ENCODE measurements around the gene CYP2A6.
"Not testable (repeated sequence)": the region's sequence is repeated elsewhere in the genome, so short reads cannot be mapped to it uniquely, and the experiment has no call there.

Gene CYP2A6

GRCh38 chr19:40836754-40837429 lies 13.4 kb downstream of the CYP2A6 start:
- DNase-seq (ENCODE audit: low spot score in 2 of 2) = no peak
- Mint-ChIP-seq H3K36me3 (ENCODE audit: insufficient read depth) (no peaks in the 10 kb centered on the region), H3K4me3 (no peak overlapping the region), H3K27me3 (no peaks in the 10 kb centered on the region), H3K4me1 (peaks cover 6% of the 10 kb centered on the region), H3K27ac (ENCODE audit: low read depth) (peak overlapping the region; percentile 16), H3K9me3 (no peaks in the 10 kb centered on the region)
- no peak for ATAC-seq (replicated peaks; ENCODE audit: extremely low read depth, poor library complexity, severe bottlenecking)

- H3K4me3 Mint-ChIP-seq = peak overlapping the region; percentile 18
- H3K27me3 Mint-ChIP-seq; H3K27ac Mint-ChIP-seq (ENCODE audit: low read depth); DNase-seq (ENCODE audit: low spot score in 2 of 2); H3K36me3 Mint-ChIP-seq (ENCODE audit: insufficient read depth); H3K4me1 Mint-ChIP-seq; H3K9me3 Mint-ChIP-seq; ATAC-seq (replicated peaks; ENCODE audit: extremely low read depth, poor library complexity, severe bottlenecking): not testable (repeated sequence)
Measured at GRCh38 chr19:40833728-40834533, 16.3 kb downstream of the CYP2A6 start.

- H3K27me3 Mint-ChIP-seq; ATAC-seq (replicated peaks; ENCODE audit: extremely low read depth, poor library complexity, severe bottlenecking); H3K4me3 Mint-ChIP-seq; DNase-seq (ENCODE audit: low spot score in 2 of 2); H3K9me3 Mint-ChIP-seq; H3K27ac Mint-ChIP-seq (ENCODE audit: low read depth); H3K36me3 Mint-ChIP-seq (ENCODE audit: insufficient read depth): not testable (repeated sequence)
- peaks cover 14% of the 10 kb centered on the region for H3K4me1 Mint-ChIP-seq
Measured at GRCh38 chr19:40832431-40832790, 17.8 kb downstream of the CYP2A6 start.

- no peaks in the 10 kb centered on the region for H3K27me3 Mint-ChIP-seq
- peaks cover 20% of the 10 kb centered on the region for H3K4me1 Mint-ChIP-seq
- H3K4me3 Mint-ChIP-seq = no peak overlapping the region
- ATAC-seq (replicated peaks; ENCODE audit: extremely low read depth, poor library complexity, severe bottlenecking) = no peak
- H3K9me3 Mint-ChIP-seq = no peaks in the 10 kb centered on the region
- no peak overlapping the region for H3K27ac Mint-ChIP-seq (ENCODE audit: low read depth)
- H3K36me3 Mint-ChIP-seq (ENCODE audit: insufficient read depth) = peaks cover 5% of the 10 kb centered on the region
- DNase-seq (ENCODE audit: low spot score in 2 of 2) = no peak
Measured at GRCh38 chr19:40831502-40832430, 18.5 kb downstream of the CYP2A6 start.

GRCh38 chr19:40830741-40831140 lies 19.5 kb downstream of the CYP2A6 start:
- not testable (repeated sequence) for H3K36me3 Mint-ChIP-seq (ENCODE audit: insufficient read depth); H3K4me3 Mint-ChIP-seq; H3K27me3 Mint-ChIP-seq; DNase-seq (ENCODE audit: low spot score in 2 of 2); H3K9me3 Mint-ChIP-seq; ATAC-seq (replicated peaks; ENCODE audit: extremely low read depth, poor library complexity, severe bottlenecking); H3K27ac Mint-ChIP-seq (ENCODE audit: low read depth)
- peaks cover 30% of the 10 kb centered on the region for H3K4me1 Mint-ChIP-seq

GRCh38 chr19:40829205-40829604 lies 21.0 kb downstream of the CYP2A6 start:
- Mint-ChIP-seq H3K36me3 (ENCODE audit: insufficient read depth) (peaks cover 11% of the 10 kb centered on the region), H3K4me1 (peaks cover 40% of the 10 kb centered on the region), H3K27me3 (no peaks in the 10 kb centered on the region), H3K4me3 (no peak overlapping the region), H3K9me3 (no peaks in the 10 kb centered on the region), H3K27ac (ENCODE audit: low read depth) (peak overlapping the region; percentile 94)
- DNase-seq (ENCODE audit: low spot score in 2 of 2) (no peak), ATAC-seq (replicated peaks; ENCODE audit: extremely low read depth, poor library complexity, severe bottlenecking) (no peak)

- no peak for DNase-seq (ENCODE audit: low spot score in 2 of 2)
- Mint-ChIP-seq H3K4me3 (peak overlapping the region; percentile 52), H3K4me1 (peaks cover 49% of the 10 kb centered on the region), H3K9me3 (no peaks in the 10 kb centered on the region), H3K36me3 (ENCODE audit: insufficient read depth) (peaks cover 12% of the 10 kb centered on the region), H3K27me3 (no peaks in the 10 kb centered on the region), H3K27ac (ENCODE audit: low read depth) (peak overlapping the region; percentile 94)
- ATAC-seq (replicated peaks; ENCODE audit: extremely low read depth, poor library complexity, severe bottlenecking) = no peak
Measured at GRCh38 chr19:40827386-40828247, 22.6 kb downstream of the CYP2A6 start.

- DNase-seq (ENCODE audit: low spot score in 2 of 2) = peak; percentile 43 to 85
Measured at GRCh38 chr19:40826699-40827385, 23.4 kb downstream of the CYP2A6 start.

GRCh38 chr19:40826312-40826698 lies 23.9 kb downstream of the CYP2A6 start:
- H3K27ac Mint-ChIP-seq (ENCODE audit: low read depth) = peak overlapping the region; percentile 94
- ATAC-seq (replicated peaks; ENCODE audit: extremely low read depth, poor library complexity, severe bottlenecking) = not testable (repeated sequence)

More at GRCh38 chr19:40826699-40827385, 23.4 kb downstream of the CYP2A6 start:
- not testable (repeated sequence) for H3K9me3 Mint-ChIP-seq, H3K27me3 Mint-ChIP-seq
- Mint-ChIP-seq H3K36me3 (ENCODE audit: insufficient read depth) (peaks cover 12% of the 10 kb centered on the region), H3K4me1 (peaks cover 47% of the 10 kb centered on the region), H3K4me3 (peak overlapping the region; percentile 52), H3K27ac (ENCODE audit: low read depth) (peak overlapping the region; percentile 94)
- ATAC-seq (replicated peaks; ENCODE audit: extremely low read depth, poor library complexity, severe bottlenecking) = peak; percentile 95

GRCh38 chr19:40825460-40826095 lies 24.7 kb downstream of the CYP2A6 start:
- Mint-ChIP-seq H3K4me1 (peaks cover 47% of the 10 kb centered on the region), H3K36me3 (ENCODE audit: insufficient read depth) (peaks cover 12% of the 10 kb centered on the region), H3K4me3 (peak overlapping the region; percentile 14), H3K27ac (ENCODE audit: low read depth) (peak overlapping the region; percentile 94)
- not testable (repeated sequence) for H3K27me3 Mint-ChIP-seq; ATAC-seq (replicated peaks; ENCODE audit: extremely low read depth, poor library complexity, severe bottlenecking); H3K9me3 Mint-ChIP-seq; DNase-seq (ENCODE audit: low spot score in 2 of 2)

More at GRCh38 chr19:40826312-40826698, 23.9 kb downstream of the CYP2A6 start:
- not testable (repeated sequence) for H3K9me3 Mint-ChIP-seq; H3K27me3 Mint-ChIP-seq; DNase-seq (ENCODE audit: low spot score in 2 of 2)
- peak overlapping the region; percentile 52 for H3K4me3 Mint-ChIP-seq
- H3K36me3 Mint-ChIP-seq (ENCODE audit: insufficient read depth) = peaks cover 12% of the 10 kb centered on the region
- peaks cover 47% of the 10 kb centered on the region for H3K4me1 Mint-ChIP-seq

- not testable (repeated sequence) for H3K4me3 Mint-ChIP-seq; ATAC-seq (replicated peaks; ENCODE audit: extremely low read depth, poor library complexity, severe bottlenecking); H3K9me3 Mint-ChIP-seq; H3K27me3 Mint-ChIP-seq; DNase-seq (ENCODE audit: low spot score in 2 of 2)
- peaks cover 12% of the 10 kb centered on the region for H3K36me3 Mint-ChIP-seq (ENCODE audit: insufficient read depth)
- peaks cover 47% of the 10 kb centered on the region for H3K4me1 Mint-ChIP-seq
- peak overlapping the region; percentile 94 for H3K27ac Mint-ChIP-seq (ENCODE audit: low read depth)
Measured at GRCh38 chr19:40824916-40825315, 25.3 kb downstream of the CYP2A6 start.
